A549 (cell line): ENCODE data around the gene AMPH. TPM values are rescaled to one million over a fixed set of nuclear protein-coding genes. Genes with fewer than 3 reads are reported as not detected.
A peak's percentile ranks its signal among the peaks of the same experiment; 100 is the strongest.

ENCODE experiments used
- ATAC-seq, 2 experiments: fragments of 200-7000 bp in 1 of 2; fragments of >200 bp in 1 of 2; cut with Nextera tagmentation in 1 of 2; cut with Tn5 transposase in 1 of 2; 3 replicates each; pipeline versions ENCODE4 v1.8.0 to v1.9.1; 2018 to 2020; ENCODE audit warnings: mild to moderate bottlenecking in 1 of 2, moderate library complexity in 1 of 2
- CTCF ChIA-PET: fragments of 300-600 bp; sonication (Branson Sonifier 250); formaldehyde crosslinking; extraction: SDS; loops from one replicate; lab custom pipeline; 2021; ENCODE audit warnings: antibody characterized with exemption, inconsistent platforms; lab: Yijun Ruan, JAX
- POLR2A ChIA-PET: fragments of 350-600 bp; formaldehyde crosslinking; extraction: SDS; loops from one replicate; lab custom pipeline; 2021; ENCODE audit warnings: antibody characterized with exemption, inconsistent platforms; lab: Yijun Ruan, JAX
- DNase-seq, 2 experiments: peaks; one replicate each; pipeline versions ENCODE4 v3.0.0 to v3.0.0-alpha.2; 2011 to 2016; ENCODE audit warnings: low read depth in 1 of 2, low spot score in 1 of 2
- FAIRE-seq: peaks from 2 replicates; lab custom pipeline; 2011; peaks lifted over from hg19 to GRCh38; lab: Jason Lieb, UNC
- H3K27ac ChIP-seq, 2 experiments: fragments of >200 bp; sonication (Bioruptor Twin); formaldehyde crosslinking; 3 replicates each; pipeline ENCODE4 v1.5.1; 2016 to 2017
- H3K4me1 ChIP-seq: fragments of >200 bp; sonication (Bioruptor Twin); formaldehyde crosslinking; 3 replicates; pipeline ENCODE4 v1.6.1; 2016
- H3K4me2 ChIP-seq: fragments of >200 bp; sonication (Bioruptor Twin); formaldehyde crosslinking; 3 replicates; pipeline ENCODE4 v1.6.1; 2016
- H3K4me3 ChIP-seq: fragments of >200 bp; sonication (Bioruptor Twin); formaldehyde crosslinking; 3 replicates; pipeline ENCODE4 v1.5.1; 2016
- H3K9me3 ChIP-seq: fragments of >200 bp; sonication (Bioruptor Twin); formaldehyde crosslinking; 3 replicates; pipeline ENCODE4 v1.6.1; 2016
- ATOH8 ChIP-seq: fragments of 250-450 bp; sonication (Bioruptor Pico); IDR thresholded peaks from 2 replicates; pipeline ENCODE4 v1.5.0; 2020; ENCODE audit warnings: low read depth, mild to moderate bottlenecking, moderate library complexity
- BCL3 ChIP-seq: fragments of >200 bp; sonication (Bioruptor Twin); formaldehyde crosslinking; IDR thresholded peaks from 3 replicates; pipeline ENCODE4 v1.6.1; 2016
- ESRRA ChIP-seq: fragments of 150-350 bp; IDR thresholded peaks from 2 replicates; pipeline ENCODE4 v1.6.1; 2014; ENCODE audit warnings: mild to moderate bottlenecking, low read length, borderline replicate concordance
- FOXS1 ChIP-seq: fragments of 250-450 bp; sonication (Bioruptor Pico); IDR thresholded peaks from 2 replicates; pipeline ENCODE4 v1.5.0; 2020; ENCODE audit warnings: mild to moderate bottlenecking, moderate library complexity
- HDAC2 ChIP-seq: fragments of 200-600 bp; sonication (generic); IDR thresholded peaks from 2 replicates; pipeline ENCODE4 v1.6.1; 2016
- HES2 ChIP-seq: fragments of >200 bp; sonication (Bioruptor Twin); formaldehyde crosslinking; IDR thresholded peaks from 2 replicates; pipeline ENCODE4 v1.6.1; 2016
- HEYL ChIP-seq: fragments of 250-450 bp; sonication (Bioruptor Pico); IDR thresholded peaks from 2 replicates; pipeline ENCODE4 v1.8.0; 2021; ENCODE audit warnings: mild to moderate bottlenecking, moderate library complexity
- HMGXB4 ChIP-seq: fragments of 250-450 bp; sonication (Bioruptor Pico); IDR thresholded peaks from 2 replicates; pipeline ENCODE4 v1.5.0; 2021; ENCODE audit warnings: mild to moderate bottlenecking, moderate library complexity, borderline replicate concordance
- HOXA7 ChIP-seq: fragments of 250-450 bp; sonication (Bioruptor Pico); IDR thresholded peaks from 2 replicates; pipeline ENCODE4 v1.5.0; 2020; ENCODE audit warnings: mild to moderate bottlenecking, moderate library complexity
- HOXB5 ChIP-seq: fragments of 250-450 bp; sonication (Bioruptor Pico); IDR thresholded peaks from 2 replicates; pipeline ENCODE4 v1.5.0; 2020; ENCODE audit warnings: mild to moderate bottlenecking, moderate library complexity
- JUN ChIP-seq, 2 experiments: fragments of >200 bp; sonication (Bioruptor Twin); formaldehyde crosslinking; IDR thresholded peaks; 2 replicates in 1 of 2; 3 replicates in 1 of 2; pipeline ENCODE4 v1.6.1; 2016 to 2017
- JUNB ChIP-seq: fragments of >200 bp; sonication (Bioruptor Twin); formaldehyde crosslinking; IDR thresholded peaks from 2 replicates; pipeline ENCODE4 v1.6.1; 2016
- KDM1A ChIP-seq: fragments of 200-600 bp; sonication (generic); IDR thresholded peaks from 2 replicates; pipeline ENCODE4 v1.6.1; 2016; ENCODE audit warnings: low read depth, mild to moderate bottlenecking
- MAFK ChIP-seq: fragments of 450-650 bp; IDR thresholded peaks from 2 replicates; pipeline ENCODE4 v1.6.1; 2014; ENCODE audit not compliant: partially characterized antibody
- NFE2L2 ChIP-seq: fragments of 150-350 bp; conservative IDR thresholded peaks from 2 replicates; pipeline ENCODE4 v1.6.1; 2014; ENCODE audit warnings: low read length
- POLR2A ChIP-seq: IDR thresholded peaks from 2 replicates; pipeline ENCODE4 v1.6.1; 2012; ENCODE audit warnings: mild to moderate bottlenecking, low read length
- RAD21 ChIP-seq, 2 experiments: fragments of >200 bp in 1 of 2; sonication (Bioruptor Twin) in 1 of 2; formaldehyde crosslinking in 1 of 2; IDR thresholded peaks in 1 of 2; conservative IDR thresholded peaks in 1 of 2; 2 replicates in 1 of 2; 3 replicates in 1 of 2; pipeline ENCODE4 v1.6.1; 2012 to 2018; ENCODE audit warnings: inconsistent platforms in 1 of 2
- RARB ChIP-seq: fragments of 250-450 bp; sonication (Bioruptor Pico); IDR thresholded peaks from 2 replicates; pipeline ENCODE4 v1.8.0; 2021; ENCODE audit warnings: mild to moderate bottlenecking, moderate library complexity
- REST ChIP-seq: fragments of 200-600 bp; sonication (generic); IDR thresholded peaks from 2 replicates; pipeline ENCODE4 v1.6.1; 2016; ENCODE audit warnings: antibody characterized with exemption, mild to moderate bottlenecking, moderate library complexity
- RNF2 ChIP-seq: fragments of 200-600 bp; sonication (generic); IDR thresholded peaks from 2 replicates; pipeline ENCODE4 v1.6.1; 2016; ENCODE audit warnings: low read depth, mild to moderate bottlenecking, antibody characterized with exemption, moderate library complexity, borderline replicate concordance
- SREBF2 ChIP-seq: fragments of 450-650 bp; IDR thresholded peaks from 2 replicates; pipeline ENCODE4 v1.6.1; 2014; ENCODE audit warnings: mild to moderate bottlenecking, moderate library complexity
- TFCP2L1 ChIP-seq: fragments of 250-450 bp; sonication (Bioruptor Pico); IDR thresholded peaks from 2 replicates; pipeline ENCODE4 v1.5.0; 2021; ENCODE audit warnings: mild to moderate bottlenecking
- TP53 ChIP-seq: fragments of 250-450 bp; sonication (Bioruptor Pico); IDR thresholded peaks from 2 replicates; pipeline ENCODE4 v1.5.0; 2021; ENCODE audit warnings: mild to moderate bottlenecking, moderate library complexity
- ZNF302 ChIP-seq: fragments of 250-450 bp; sonication (Bioruptor Pico); IDR thresholded peaks from 2 replicates; pipeline ENCODE4 v1.9.0; 2021; ENCODE audit warnings: inconsistent platforms, mild to moderate bottlenecking, moderate library complexity
- WGBS: methylation state at CpG from one replicate; pipeline ENCODE4 v1.1.6; 2017; ENCODE audit errors: missing lambda C conversion rate; 5-methylcytosine and 5-hydroxymethylcytosine counted together
- polyA plus RNA-seq, 4 experiments: library from polyadenylated mRNA; depleted of rRNA in 3 of 4; stranded (reverse); fragments of >200 nt; fragmentation: RNase III in 1 of 4; extraction: RNeasy Plus Mini Kit Qiagen cat#74134 plus additional on column Dnase treatment in 1 of 4; gene quantifications; 2 replicates in 3 of 4; 3 replicates in 1 of 4; pipeline ENCODE4 v1.2.3, GENCODE V29; 2011 to 2017

AMPH gene
- polyA plus RNA-seq, 2 of the 4 experiments (the other 2 are of a cell fraction), result 0.26 TPM; not detected in 1

GRCh38 chr7:38615665-38616064, 15.5 kb downstream of the AMPH start (continued):
- TF ChIP-seq NFE2L2 (no peak), HDAC2 (no peak), FOXS1 (CRISPR knock-in tag) (no peak), SREBF2 (no peak), RNF2 (no peak), JUNB (no peak), TP53 (CRISPR knock-in tag) (no peak), RAD21 (conservative IDR thresholded peaks at IDR 0.05 in 1 of 2, IDR thresholded peaks at IDR 0.05 in 1 of 2) (no peak), HEYL (CRISPR knock-in tag) (no peak)

GRCh38 chr7:38607466-38607865, 23.7 kb downstream of the AMPH start:
- ATAC-seq (no peak), FAIRE-seq (no peak), DNase-seq (no peak)
- ChIA-PET POLR2A (no interaction called here), CTCF (interaction anchor here (0.6 to 1.2 kb wide), 2 partner anchors 16 to 98 kb away, joined by 3 read pairs; no protein-coding TSS in a partner anchor)
- H3K4me2 ChIP-seq, result no peak overlapping the region
- TF ChIP-seq MAFK, result peak; percentile 68
- no peak for TF ChIP-seq FOXS1 (CRISPR knock-in tag)
- no peaks in the 10 kb centered on the region for H3K4me1 ChIP-seq
- 30% methylated on average over 2 of the region's 2 CpGs for WGBS
- H3K27ac ChIP-seq, result no peak overlapping the region
- H3K4me3 ChIP-seq, result no peak overlapping the region
- no peaks in the 10 kb centered on the region for H3K9me3 ChIP-seq

- Histone ChIP-seq H3K4me2 (no peak overlapping the region), H3K4me3 (no peak overlapping the region), H3K4me1 (no peaks in the 10 kb centered on the region)
- FAIRE-seq (no peak), ATAC-seq (no peak)
- CTCF ChIA-PET, result no interaction called here
- TF ChIP-seq HMGXB4 (no peak), KDM1A (no peak), ESRRA (no peak), HES2 (no peak), BCL3 (no peak), RARB (CRISPR knock-in tag) (no peak), POLR2A (no peak)
- TF ChIP-seq, all 56 proteins: peak for 0
- WGBS, result 63% methylated on average over 3 of the region's 3 CpGs
- Histone ChIP-seq H3K9me3 (no peaks in the 10 kb centered on the region), H3K27ac (no peak overlapping the region)
- no peak for DNase-seq
- POLR2A ChIA-PET, result no interaction called here
These were observed 30.4 kb downstream of the AMPH start for GRCh38 chr7:38600741-38601140.

- no peak for ATAC-seq
- Histone ChIP-seq H3K27ac (no peak overlapping the region), H3K9me3 (no peaks in the 10 kb centered on the region), H3K4me3 (no peak overlapping the region), H3K4me2 (no peak overlapping the region), H3K4me1 (no peaks in the 10 kb centered on the region)
- ChIA-PET POLR2A (no interaction called here), CTCF (interaction anchor here (0.6 to 1.5 kb wide), 2 partner anchors 14 to 477 kb away, joined by 3 read pairs; no protein-coding TSS in a partner anchor)
- DNase-seq, result no peak
- no peak for FAIRE-seq
- 18% methylated on average over 4 of the region's 4 CpGs for WGBS
- TF ChIP-seq RAD21 (conservative IDR thresholded peaks at IDR 0.05 in 1 of 2, IDR thresholded peaks at IDR 0.05 in 1 of 2) (no peak), REST (no peak), RNF2 (no peak), ATOH8 (CRISPR knock-in tag) (no peak), JUN (IDR thresholded peaks at IDR 0.05) (no peak), HOXA7 (CRISPR knock-in tag) (no peak), TFCP2L1 (CRISPR knock-in tag) (no peak), ZNF302 (CRISPR knock-in tag) (no peak), BCL3 (no peak), ESRRA (no peak), HOXB5 (CRISPR knock-in tag) (no peak)
These were observed 36.2 kb downstream of the AMPH start for GRCh38 chr7:38594949-38595348.
